Sciatic nerve (tissue), 2 donors: ENCODE measurements around the gene TRIM5. TPM values are rescaled to one million over a fixed set of nuclear protein-coding genes. Genes with fewer than 3 reads are reported as not detected.

Experiments
- ATAC-seq: fragments of 200-7000 bp; cut with Tn5 transposase; one replicate; pipeline ENCODE4 v1.9.1; 2020; ENCODE audit warnings: mild to moderate bottlenecking, moderate library complexity
- DNase-seq: peaks from one replicate; pipeline ENCODE4 v3.0.0-alpha.2; 2020; ENCODE audit warnings: low spot score
- intact Hi-C: fragments of 100-400 bp; cut with DNase I; formaldehyde crosslinking; loops from one replicate; pipeline ENCODE4 v1.14.2; 2022
- total RNA-seq: library from RNA; stranded (reverse); fragmentation: NEBNext Ultra II Directional; extraction: Animal tissue kit (Norgen Biotek cat#: 25700); gene quantifications from one replicate; pipeline ENCODE4 v1.2.1, GENCODE V29; 2021
- donor health status: DM: no; HTN: no; CAD: no.
- donor health status: DM: no; HTN: no; CAD: no.

TRIM5 gene
- total RNA-seq, 1 donor from 2014 or later: 28.4 TPM

- ATAC-seq: no peak
- intact Hi-C loops: no loop called here
- DNase-seq: no peak
Observed at GRCh38 chr11:5639953-5640352, 44.9 kb downstream of the TRIM5 start.

- ATAC-seq (no peak), DNase-seq (no peak)
- intact Hi-C loops: no loop called here
Observed at GRCh38 chr11:5631969-5632635, 52.8 kb downstream of the TRIM5 start.

DNA sequence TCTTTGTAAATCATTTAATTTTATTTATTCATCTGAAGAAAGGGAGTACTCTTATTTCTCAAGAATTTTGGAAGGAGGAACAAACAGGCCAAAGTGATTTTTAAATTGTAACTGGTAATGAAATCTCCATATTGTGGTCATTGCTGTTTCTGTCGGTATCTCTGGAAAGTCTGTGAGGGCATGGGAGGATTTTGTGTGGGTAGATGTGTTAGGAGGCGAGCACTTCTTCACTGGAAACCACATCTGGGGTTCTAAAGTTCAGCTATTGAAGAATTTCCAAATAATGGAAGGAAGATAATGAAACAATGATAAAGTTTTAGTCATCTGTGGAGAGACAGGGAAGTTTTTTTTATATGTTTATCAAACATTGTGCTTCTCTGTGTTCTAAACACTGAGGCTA is 53.5 kb downstream of the TRIM5 start:
- ATAC-seq (no peak), DNase-seq (no peak)
- intact Hi-C loops: no loop called here

DNA sequence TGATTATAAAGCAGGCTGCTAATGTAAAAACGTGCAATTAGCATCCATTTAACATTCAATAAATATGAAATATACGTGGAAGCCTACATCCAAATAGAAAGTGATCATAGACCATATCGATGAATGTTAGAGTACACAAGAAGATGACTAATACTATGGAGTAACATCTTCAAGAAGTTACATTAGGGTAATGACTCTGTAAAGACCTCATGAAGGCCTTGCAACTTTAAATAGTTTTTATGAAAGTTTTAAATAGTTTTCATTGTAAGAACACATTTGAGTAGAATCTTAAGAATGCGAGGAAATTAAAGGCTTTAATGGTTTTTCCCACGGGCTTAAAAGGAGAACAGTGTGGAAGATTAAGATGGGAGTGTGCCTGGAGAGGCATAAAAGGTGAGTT is 58.7 kb downstream of the TRIM5 start:
- DNase-seq (no peak), ATAC-seq (no peak)
- intact Hi-C loops: no loop called here

DNA sequence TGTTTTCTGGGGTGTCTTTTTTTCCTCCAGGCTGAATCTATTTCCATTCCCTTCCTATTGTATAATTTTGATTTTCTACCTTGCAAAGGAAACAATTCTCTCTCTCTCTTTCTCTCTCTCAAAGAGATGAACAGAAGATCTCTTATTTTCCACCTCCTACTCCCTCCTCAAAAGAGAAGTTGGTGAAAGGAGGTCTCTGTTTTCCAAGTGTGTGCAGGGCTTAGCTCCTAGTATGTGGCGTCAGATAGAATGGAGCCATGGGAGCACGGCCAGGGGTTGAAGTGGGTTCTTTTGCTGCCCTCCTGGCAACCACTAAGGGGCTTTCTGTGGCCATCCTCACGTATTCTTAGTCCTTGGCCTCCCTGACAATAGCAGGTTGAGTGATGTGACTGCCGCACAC is 59.6 kb downstream of the TRIM5 start:
- intact Hi-C loops: no loop called here
- ATAC-seq: peak; percentile 24

DNA sequence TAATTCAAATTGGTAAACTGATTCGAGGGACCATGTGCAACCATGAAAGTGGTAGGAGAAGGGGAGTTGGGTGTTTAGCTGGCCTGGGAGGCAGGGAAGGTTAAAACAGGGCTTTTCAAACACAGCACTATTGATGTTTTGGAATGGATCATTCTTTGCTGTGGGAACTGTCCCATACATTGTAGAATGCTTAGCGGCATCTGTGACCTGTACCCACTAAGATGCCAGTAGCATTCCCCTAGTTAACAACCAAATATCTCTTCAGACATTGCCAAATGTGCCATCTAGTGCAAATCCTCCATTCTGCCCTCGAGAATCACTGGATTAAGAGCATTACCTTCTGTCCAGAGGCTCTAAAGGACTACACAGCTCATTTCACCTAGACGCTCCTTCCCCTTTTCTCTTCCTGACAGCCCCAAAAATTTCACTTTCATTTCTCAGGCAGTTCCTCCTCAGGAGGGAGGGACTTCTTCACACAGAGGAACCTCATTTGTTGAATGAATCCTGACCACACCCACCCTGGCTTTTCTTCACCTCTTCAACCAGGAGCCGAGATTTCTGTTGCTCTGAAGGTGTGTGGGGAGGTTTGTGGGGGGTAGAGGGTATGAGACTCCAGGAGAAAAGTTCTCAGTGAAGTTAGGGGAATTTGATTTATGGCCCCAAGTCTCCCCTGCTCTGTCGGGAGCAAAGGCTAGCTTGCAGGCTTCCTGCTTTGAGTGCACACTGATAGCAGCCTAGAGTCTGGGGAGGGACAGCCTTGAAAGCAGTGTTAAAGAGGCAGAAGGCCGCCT is 60.2 kb downstream of the TRIM5 start, which contains the start of gene TRIM34:
TRIM34 (plus strand) TSS at position 513 of the 791 bp plus-strand sequence. CDS start 7,331 bp downstream, outside the sequence.
- intact Hi-C loops: no loop called here
- DNase-seq (peak; percentile 64), ATAC-seq (peak; percentile 96)

More for the DNA sequence above, 59.6 kb downstream of the TRIM5 start:
- DNase-seq: no peak

GRCh38 chr11:5622802-5623201 is 62.1 kb downstream of the TRIM5 start:
- intact Hi-C loops: no loop called here
- no peak for ATAC-seq
- DNase-seq: no peak

DNA sequence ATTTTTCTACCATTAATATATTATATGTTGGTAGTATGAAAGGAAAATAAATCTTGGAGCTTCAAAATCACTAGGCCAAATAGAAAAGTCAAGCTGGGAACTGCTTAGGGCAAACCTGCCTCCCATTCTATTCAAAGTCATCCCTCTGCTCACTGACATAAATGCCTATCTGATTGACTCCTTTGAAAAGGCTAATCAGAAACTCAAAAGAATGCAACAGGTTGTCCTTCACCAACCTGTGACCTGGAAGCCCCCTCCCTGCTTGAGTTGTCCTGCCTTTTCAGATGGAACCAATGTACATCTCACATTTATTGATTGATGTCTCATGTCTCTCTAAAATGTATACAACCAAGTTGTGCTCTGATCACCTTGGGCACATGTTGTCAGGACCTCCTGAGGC is 63.3 kb downstream of the TRIM5 start:
- ATAC-seq: no peak

GRCh38 chr11:5620651-5621521 is 64.0 kb downstream of the TRIM5 start:
- no peak for ATAC-seq
- intact Hi-C loops: no loop called here

More for the DNA sequence above, 63.3 kb downstream of the TRIM5 start:
- DNase-seq: no peak
- intact Hi-C loops: no loop called here

DNA sequence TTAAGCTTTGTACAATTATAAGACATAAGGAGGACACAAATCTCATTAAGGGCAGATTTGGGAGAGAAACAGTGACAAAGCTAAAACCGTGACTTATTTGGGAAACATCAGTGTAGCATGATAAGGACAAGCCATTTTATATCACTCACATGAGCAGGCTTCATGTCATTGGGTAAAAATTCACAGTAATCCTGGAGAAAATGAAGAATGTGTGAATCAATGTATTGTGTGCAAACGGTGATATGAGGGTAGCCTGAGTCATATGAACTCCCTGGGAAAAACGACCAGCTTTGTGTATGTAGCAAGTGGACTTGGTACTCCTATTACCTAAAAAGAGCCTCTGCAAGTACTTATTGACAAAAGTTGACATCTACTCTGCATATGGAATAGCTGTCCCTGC is 66.1 kb downstream of the TRIM5 start:
- DNase-seq (no peak), ATAC-seq (no peak)
- intact Hi-C loops: no loop called here

More at GRCh38 chr11:5620651-5621521, 64.0 kb downstream of the TRIM5 start:
- DNase-seq: no peak

Other genes starting within 250 kb of the TRIM5 start
- not detected for gene OR51I1, start 243.6 kb downstream of the TRIM5 start, total RNA-seq
- not detected for gene OR51I2, start 235.8 kb downstream of the TRIM5 start, total RNA-seq
- gene OR52D1, start 196.4 kb downstream of the TRIM5 start, total RNA-seq: not detected
- 1.1 TPM for gene UBQLN3, start 175.1 kb downstream of the TRIM5 start, total RNA-seq
- gene UBQLNL, start 168.4 kb downstream of the TRIM5 start, total RNA-seq: 1.5 TPM
- 0.89 TPM for gene OR52H1, start 136.5 kb downstream of the TRIM5 start, total RNA-seq
- gene OR52B6, start 104.2 kb downstream of the TRIM5 start, total RNA-seq: not detected
- gene TRIM6, start 88.4 kb downstream of the TRIM5 start, total RNA-seq: 3.3 TPM
- 7.2 TPM for gene TRIM34, start 60.1 kb downstream of the TRIM5 start, total RNA-seq
- gene TRIM22, start 4.7 kb upstream of the TRIM5 start, total RNA-seq: 86.7 TPM
- 0.40 TPM for gene OR56B1, start 51.4 kb upstream of the TRIM5 start, total RNA-seq
- 0.85 TPM for gene OR52N4, start 69.2 kb upstream of the TRIM5 start, total RNA-seq
- gene OR52N5, start 98.3 kb upstream of the TRIM5 start, total RNA-seq: not detected
- gene OR52N1, start 106.2 kb upstream of the TRIM5 start, total RNA-seq: 0.13 TPM
- gene OR52N2, start 123.8 kb upstream of the TRIM5 start, total RNA-seq: not detected
- not detected for gene OR52E6, start 156.8 kb upstream of the TRIM5 start, total RNA-seq
- not detected for gene OR52E8, start 172.6 kb upstream of the TRIM5 start, total RNA-seq
- gene OR52E4, start 195.6 kb upstream of the TRIM5 start, total RNA-seq: not detected
- gene OR52E5, start 208.1 kb upstream of the TRIM5 start, total RNA-seq: not detected